ENCODE measurements around the gene CACNA1H. TPM values are rescaled to one million over a fixed set of nuclear protein-coding genes. Genes with fewer than 3 reads are reported as not detected.

Gene CACNA1H
- polyA plus RNA-seq, 6 donors from 2014 or later, result not detected

DNA sequence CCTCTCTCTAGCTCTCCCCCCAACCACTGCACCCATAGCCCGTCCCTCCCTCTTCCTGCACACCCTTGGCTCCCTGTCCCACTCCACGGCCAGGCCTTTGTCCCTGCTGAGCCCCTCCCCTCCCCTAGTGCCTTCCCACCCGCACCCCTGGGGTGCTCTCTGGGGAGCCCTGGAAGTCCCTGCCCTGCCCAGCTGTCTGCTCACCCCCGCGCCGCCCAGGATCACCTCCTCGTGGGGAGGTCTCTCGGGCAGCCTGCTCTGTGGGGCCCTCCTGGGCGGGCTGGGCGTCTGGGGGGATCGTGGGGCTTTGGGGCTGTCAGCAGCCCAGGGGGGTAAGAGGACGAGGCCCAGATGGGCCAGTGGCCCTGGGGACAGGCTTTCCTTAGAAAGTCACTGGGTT is 18.1 kb downstream of the CACNA1H start:
- Mint-ChIP-seq H3K27ac (no peak overlapping the region), H3K36me3 (no peaks in the 10 kb centered on the region), H3K9me3 (no peaks in the 10 kb centered on the region), H3K27me3 (peaks cover 0 to 7% (median 6%) of the 10 kb centered on the region in 3 donors), H3K4me3 (no peak overlapping the region), H3K4me1 (no peaks in the 10 kb centered on the region)
- no peak for DNase-seq
- no peak for ATAC-seq (ENCODE audit: low read depth in 2 of 2)

DNA sequence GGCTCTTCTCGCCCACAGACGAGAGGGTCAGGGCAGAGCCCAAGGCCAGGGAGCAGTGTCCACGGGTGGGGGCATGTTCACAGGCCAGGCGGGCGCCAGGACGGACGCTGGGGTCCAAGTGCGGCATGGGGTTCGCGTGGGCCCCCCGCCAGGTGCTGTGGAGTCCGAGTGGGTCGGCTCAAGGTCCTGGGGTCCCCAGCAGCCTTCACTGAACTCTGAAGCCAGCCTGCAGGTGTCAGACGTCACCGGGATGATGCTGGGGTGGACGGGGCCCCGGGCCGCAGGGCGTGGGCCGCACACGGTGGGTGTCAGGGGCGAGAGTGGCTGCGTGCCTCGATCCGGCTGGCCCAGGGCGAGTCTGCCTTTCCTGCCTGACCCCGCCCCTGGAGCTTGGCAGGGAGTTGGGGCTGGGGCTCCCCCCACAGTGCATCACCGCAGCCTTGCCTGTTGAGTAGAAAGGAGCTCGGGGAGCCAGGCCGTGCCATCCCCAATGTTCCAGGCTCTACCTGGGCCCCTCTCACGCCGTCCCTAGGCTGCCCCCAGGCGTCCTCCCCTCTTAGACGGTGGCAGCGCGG is 19.0 kb downstream of the CACNA1H start:
- ATAC-seq (ENCODE audit: low read depth in 2 of 2) (no peak), DNase-seq (no peak)
- Mint-ChIP-seq H3K27me3 (peaks cover 0 to 7% (median 6%) of the 10 kb centered on the region in 3 donors), H3K9me3 (no peaks in the 10 kb centered on the region), H3K4me3 (no peak overlapping the region), H3K27ac (no peak overlapping the region), H3K36me3 (no peaks in the 10 kb centered on the region), H3K4me1 (no peaks in the 10 kb centered on the region)

DNA sequence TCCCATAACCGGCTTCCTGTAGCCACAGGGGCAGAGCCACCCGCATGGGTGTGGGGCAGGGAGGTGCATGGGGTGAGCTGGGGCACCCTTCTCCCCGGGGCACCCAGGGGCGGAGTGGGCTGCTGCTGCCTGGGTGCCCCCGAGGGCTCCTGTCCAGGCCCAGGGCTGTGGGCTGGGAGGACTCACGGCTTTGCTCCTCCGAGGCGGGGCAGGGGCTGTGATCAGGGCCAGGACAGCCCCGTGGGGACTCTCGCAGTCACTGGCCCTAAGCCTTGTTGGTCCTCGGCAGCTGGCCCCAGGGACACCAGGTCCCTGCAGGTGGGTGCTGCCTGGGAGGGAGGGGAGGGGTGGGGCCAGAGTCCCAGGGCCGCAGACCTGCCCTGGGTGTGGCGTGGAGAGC is 19.7 kb downstream of the CACNA1H start:
- DNase-seq (no peak), ATAC-seq (ENCODE audit: low read depth in 2 of 2) (no peak)
- no peaks in the 10 kb centered on the region for H3K9me3 Mint-ChIP-seq
- peaks cover 0 to 7% (median 6%) of the 10 kb centered on the region in 3 donors for H3K27me3 Mint-ChIP-seq
- no peak overlapping the region for H3K27ac Mint-ChIP-seq
- H3K4me1 Mint-ChIP-seq, result no peaks in the 10 kb centered on the region
- H3K4me3 Mint-ChIP-seq, result no peak overlapping the region
- no peaks in the 10 kb centered on the region for H3K36me3 Mint-ChIP-seq

DNA sequence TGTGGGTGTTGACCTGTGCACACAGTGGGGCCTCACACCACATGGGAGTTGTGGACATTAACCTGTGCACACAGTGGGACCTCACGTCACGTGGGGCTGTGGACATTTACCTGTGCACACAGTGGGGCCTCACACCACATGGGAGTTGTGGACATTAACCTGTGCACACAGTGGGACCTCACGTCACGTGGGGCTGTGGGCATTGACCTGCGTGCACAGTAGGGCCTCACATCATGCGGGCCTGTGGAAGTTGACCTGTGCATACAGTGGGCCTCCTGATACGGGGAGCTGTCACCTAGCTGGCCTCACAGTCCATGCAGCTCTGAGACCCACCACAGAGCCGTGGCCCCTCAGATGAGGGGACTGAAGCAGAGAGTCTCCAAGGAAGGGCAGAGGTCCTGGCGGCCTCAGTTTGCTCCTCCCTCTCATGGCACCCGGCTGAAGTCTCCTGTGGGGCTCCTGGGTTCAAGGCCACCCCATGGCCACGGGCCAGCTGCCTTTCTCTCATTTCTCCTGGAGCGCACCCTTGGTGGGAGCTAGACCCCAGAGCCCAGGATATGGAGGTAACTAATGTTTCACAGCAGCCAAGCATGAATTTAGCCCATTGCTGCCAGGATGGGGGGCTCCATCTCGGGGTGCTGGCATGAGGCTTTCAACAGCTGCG is 21.0 kb downstream of the CACNA1H start:
- no peak overlapping the region for H3K27ac Mint-ChIP-seq
- no peak for DNase-seq
- no peak overlapping the region for H3K4me3 Mint-ChIP-seq
- peaks cover 0 to 7% (median 6%) of the 10 kb centered on the region in 3 donors for H3K27me3 Mint-ChIP-seq
- H3K36me3 Mint-ChIP-seq, result no peaks in the 10 kb centered on the region
- H3K9me3 Mint-ChIP-seq, result no peaks in the 10 kb centered on the region
- no peaks in the 10 kb centered on the region for H3K4me1 Mint-ChIP-seq
- ATAC-seq (ENCODE audit: low read depth in 2 of 2), result no peak

DNA sequence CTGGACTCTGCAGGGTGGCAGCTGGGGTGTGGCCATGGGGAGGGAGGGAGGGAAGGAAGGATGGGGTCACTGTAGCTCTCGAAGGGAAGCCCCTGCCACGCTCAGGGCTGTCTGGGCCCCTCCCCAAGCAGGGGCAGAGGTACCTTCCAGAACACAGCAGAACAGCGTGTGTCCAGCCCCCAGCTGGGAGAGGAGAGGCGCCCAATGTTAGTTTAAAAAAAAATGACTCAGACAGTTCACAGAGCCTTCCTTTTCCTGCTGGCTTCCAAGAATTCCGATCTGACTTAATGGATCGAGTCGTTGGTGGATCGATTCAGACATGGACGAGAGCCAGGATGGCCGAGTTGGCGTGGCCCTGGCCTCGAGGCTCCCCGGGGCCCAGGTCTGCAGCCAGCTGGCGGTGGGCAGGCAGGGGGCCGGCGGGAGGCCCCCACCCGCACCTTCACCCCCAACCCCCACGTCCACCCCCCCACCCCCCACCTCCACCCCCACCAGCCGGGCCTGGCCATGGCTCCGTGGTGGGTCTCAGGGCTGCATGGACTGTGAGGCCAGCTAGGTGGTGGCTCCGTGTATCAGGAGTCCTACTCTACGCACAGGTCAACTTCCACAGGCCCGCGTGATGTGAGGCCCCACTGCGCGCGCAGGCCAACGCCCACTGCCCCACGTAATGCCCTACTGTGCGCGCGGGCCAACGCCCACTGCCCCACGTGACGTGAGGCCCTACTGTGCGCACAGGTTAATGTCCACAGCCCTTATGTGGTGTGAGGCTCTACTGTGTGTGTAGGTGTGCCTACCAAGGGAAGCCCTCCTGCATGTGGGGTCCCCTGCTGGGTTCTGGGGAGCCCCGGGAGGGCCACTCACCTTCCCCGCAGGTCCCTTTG is 21.8 kb downstream of the CACNA1H start:
- H3K27ac Mint-ChIP-seq, result no peak overlapping the region
- no peaks in the 10 kb centered on the region for H3K36me3 Mint-ChIP-seq
- DNase-seq, result no peak
- no peak for ATAC-seq (ENCODE audit: low read depth in 2 of 2)
- no peaks in the 10 kb centered on the region for H3K9me3 Mint-ChIP-seq
- H3K4me3 Mint-ChIP-seq, result no peak overlapping the region
- H3K4me1 Mint-ChIP-seq, result no peaks in the 10 kb centered on the region
- H3K27me3 Mint-ChIP-seq, result peaks cover 0 to 7% (median 6%) of the 10 kb centered on the region in 3 donors

DNA sequence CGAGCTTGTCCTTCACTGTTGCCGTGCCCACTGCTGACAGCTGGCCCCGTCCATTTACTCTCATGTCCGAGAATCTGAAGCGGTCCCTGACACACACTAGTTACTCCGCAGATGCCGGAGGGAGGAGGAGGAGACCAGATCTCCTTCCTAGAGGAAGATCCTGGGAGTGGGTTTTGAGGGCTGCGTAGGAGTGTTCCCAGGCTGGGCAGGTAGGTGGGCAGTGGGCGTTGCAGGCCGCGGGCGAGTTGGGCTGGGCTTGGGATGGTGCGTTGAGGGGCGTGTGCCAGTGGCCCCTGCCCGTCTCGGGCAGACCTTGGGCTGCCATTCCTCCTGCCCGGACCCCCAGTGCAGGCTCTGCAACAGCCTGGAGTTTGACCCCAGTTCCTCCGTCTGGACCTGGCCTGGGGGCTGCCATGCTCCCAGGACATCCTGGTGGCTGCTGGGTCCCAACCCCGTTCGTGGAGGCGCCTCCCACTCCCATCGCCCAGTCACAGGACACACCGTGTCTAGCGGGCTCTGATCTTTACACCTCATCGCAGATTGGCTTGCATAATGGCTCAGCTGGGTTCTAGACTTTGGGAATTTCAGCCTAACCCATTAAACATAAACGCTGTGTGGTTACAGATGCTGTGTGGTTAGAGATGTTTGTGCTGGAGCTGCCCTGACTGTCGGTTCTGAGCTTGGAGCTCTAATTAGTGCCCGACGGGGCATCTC is 22.8 kb downstream of the CACNA1H start:
- no peak for DNase-seq
- Mint-ChIP-seq H3K9me3 (no peaks in the 10 kb centered on the region), H3K36me3 (no peaks in the 10 kb centered on the region), H3K27me3 (peaks cover 0 to 1% (median under 1%) of the 10 kb centered on the region in 3 donors), H3K4me3 (peak overlapping the region in 1 of 8 donors; percentile 11), H3K27ac (no peak overlapping the region), H3K4me1 (no peaks in the 10 kb centered on the region)
- ATAC-seq (ENCODE audit: low read depth in 2 of 2), result no peak

DNA sequence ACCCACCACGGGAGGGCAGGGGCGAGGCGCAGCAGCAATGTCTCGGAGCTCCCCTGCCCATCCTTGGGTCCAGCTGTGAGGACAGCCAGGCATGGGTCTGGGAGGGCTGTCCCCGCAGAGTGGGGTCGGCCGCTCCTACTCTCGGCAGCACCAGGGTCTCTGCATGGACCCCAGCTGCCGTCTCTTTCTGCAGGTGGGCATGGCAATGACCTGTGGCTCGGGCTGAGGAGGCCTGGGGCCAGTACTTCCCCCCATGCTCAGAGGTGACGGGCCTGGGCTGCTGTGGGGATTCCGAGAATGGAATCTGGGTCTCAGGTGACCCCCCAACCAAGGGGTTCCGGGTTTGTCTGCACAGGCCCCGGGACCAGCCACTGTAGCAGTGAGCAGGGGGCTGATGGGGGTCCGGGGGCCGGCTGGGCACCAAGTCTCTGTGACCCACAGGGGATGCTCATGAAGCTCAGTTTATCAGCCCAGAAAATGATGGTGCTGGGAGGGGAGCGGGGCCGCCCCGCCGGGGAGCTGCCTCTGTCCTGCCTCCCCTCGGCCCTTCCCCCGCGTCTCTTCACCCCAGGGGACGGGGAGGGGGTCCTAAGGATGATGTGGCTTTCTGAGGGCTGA is 23.5 kb downstream of the CACNA1H start:
- Mint-ChIP-seq H3K4me1 (no peaks in the 10 kb centered on the region), H3K27me3 (no peaks in the 10 kb centered on the region), H3K4me3 (no peak overlapping the region), H3K27ac (no peak overlapping the region), H3K9me3 (no peaks in the 10 kb centered on the region), H3K36me3 (no peaks in the 10 kb centered on the region)
- DNase-seq, result no peak
- no peak for ATAC-seq (ENCODE audit: low read depth in 2 of 2)

DNA sequence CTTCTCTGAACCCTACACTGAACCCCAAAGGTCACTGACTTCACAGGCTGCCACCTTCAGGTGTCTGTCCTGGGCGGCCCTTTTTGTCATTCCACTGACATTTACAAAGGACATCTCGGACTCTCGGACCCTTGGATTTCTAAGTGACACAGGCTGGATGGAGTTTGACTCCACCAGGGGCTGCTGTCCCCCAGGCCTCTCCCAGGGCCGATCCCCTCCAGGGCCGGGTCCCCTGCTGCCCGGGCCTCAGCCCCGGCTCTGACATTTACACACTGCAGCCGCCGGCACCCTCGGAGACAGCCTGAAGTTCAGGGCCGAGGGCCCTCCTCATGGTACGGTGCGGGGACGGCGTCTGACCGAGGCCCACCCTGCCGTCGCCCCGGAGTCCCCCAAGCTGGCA is 24.1 kb downstream of the CACNA1H start:
- ATAC-seq (ENCODE audit: low read depth in 2 of 2) (no peak), DNase-seq (no peak)
- Mint-ChIP-seq H3K36me3 (no peaks in the 10 kb centered on the region), H3K4me1 (no peaks in the 10 kb centered on the region), H3K27ac (no peak overlapping the region), H3K9me3 (no peaks in the 10 kb centered on the region), H3K27me3 (no peaks in the 10 kb centered on the region), H3K4me3 (no peak overlapping the region)

DNA sequence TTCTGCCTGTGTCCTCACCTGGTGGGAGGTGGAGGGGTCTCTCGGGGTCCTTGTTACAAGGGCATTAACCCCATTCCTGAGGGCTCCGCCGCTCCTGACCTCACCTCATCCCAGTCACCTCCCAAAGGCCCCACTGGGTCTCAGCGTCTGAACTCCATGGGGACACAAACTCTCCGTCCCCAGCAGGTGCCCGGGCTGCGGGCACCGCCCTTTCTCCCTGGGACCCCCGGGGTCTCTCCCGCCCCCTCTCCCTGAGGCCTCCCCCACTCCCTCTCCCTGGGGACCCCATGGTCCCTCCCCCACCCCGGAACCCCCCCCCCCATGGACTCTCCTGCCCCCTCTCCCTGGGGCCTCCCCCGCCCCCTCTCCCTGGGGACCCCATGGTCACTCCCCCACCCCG is 24.8 kb downstream of the CACNA1H start:
- H3K4me1 Mint-ChIP-seq, result no peaks in the 10 kb centered on the region
- no peak overlapping the region for H3K4me3 Mint-ChIP-seq
- H3K27ac Mint-ChIP-seq, result no peak overlapping the region
- H3K27me3 Mint-ChIP-seq, result no peaks in the 10 kb centered on the region
- H3K9me3 Mint-ChIP-seq, result no peaks in the 10 kb centered on the region
- ATAC-seq (ENCODE audit: low read depth in 2 of 2) (no peak), DNase-seq (no peak)
- no peaks in the 10 kb centered on the region for H3K36me3 Mint-ChIP-seq

DNA sequence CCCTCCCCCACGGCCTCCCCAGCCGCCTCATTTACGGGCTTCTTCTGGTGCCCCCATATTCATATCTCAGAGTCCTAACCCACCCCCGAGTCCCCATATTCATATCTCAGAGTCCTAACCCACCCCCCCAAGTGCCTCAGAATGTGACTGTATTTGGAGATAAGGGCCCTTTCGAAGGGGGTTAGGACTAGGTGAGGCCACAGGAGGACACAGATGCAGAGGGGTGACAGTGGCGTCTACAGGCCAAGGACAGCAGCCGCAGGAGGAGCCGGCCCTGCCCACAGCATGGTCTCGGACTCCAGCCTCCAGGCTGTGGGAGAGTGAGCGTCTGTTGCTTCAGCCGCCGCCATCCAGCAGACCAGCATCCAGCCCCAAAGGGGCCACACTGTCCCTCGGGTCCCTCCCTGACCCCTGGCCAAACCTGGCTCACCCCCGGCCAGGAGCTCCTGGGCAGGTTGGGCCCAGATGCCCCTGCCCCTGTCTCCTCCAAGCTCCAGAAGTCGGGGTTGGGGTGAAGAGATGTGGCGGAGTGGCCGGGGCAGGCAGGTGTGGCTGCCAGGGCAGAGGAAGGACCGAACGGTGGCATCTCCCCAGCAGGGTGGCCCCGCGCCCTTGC is 25.5 kb downstream of the CACNA1H start:
- Mint-ChIP-seq H3K4me1 (no peaks in the 10 kb centered on the region), H3K9me3 (no peaks in the 10 kb centered on the region), H3K27me3 (no peaks in the 10 kb centered on the region), H3K36me3 (no peaks in the 10 kb centered on the region), H3K4me3 (no peak overlapping the region), H3K27ac (no peak overlapping the region)
- ATAC-seq (ENCODE audit: low read depth in 2 of 2) (no peak), DNase-seq (no peak)

DNA sequence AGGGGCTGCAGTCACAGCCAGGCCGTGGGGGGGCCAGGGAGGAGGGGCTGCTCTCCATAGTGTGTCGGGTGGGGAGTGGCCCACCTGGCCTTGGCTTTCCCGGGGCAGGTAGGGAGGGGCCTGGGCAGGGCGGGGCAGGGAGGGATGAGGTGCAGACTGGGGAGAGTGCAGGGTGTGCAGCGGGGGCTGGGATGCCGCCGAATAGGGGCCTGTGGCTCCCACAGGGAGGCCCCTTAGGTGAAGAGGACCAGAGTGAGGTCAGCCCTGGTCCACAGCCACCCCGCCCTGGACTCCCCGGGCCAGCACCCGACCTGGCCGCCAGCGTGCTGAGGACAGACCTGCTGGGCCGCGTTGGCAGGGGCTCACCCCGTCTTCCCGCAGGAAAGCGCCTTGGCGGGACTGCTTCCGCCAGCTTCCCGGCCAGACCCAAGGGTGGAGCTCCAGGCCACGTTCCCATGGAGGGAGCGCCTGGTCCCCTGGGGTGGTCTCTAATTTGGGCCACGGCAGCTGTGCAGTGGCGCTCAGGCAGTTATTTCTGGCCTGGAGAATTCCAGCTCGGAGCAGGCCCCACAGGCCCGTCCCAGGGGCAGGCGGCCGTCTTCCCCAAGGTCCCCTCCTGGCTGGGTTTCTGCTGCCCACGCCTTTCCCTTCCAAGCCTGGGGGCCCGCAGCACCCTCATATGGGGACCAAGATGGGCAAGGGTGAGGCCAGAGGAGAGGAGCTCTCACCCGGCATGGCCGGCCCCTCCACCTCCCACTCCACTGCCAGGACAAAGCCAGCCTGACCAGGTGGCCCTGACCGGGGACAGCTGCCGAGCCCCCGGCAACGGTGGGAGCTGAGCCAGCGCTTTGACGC is 27.9 kb downstream of the CACNA1H start:
- Mint-ChIP-seq H3K27me3 (no peaks in the 10 kb centered on the region), H3K27ac (no peak overlapping the region), H3K4me3 (no peak overlapping the region), H3K9me3 (no peaks in the 10 kb centered on the region), H3K4me1 (no peaks in the 10 kb centered on the region), H3K36me3 (no peaks in the 10 kb centered on the region)
- DNase-seq (no peak), ATAC-seq (ENCODE audit: low read depth in 2 of 2) (no peak)

Measured in naive B cell (primary cell).